Measurements from ENCODE around the gene TMTC3.

Gene TMTC3

DNA sequence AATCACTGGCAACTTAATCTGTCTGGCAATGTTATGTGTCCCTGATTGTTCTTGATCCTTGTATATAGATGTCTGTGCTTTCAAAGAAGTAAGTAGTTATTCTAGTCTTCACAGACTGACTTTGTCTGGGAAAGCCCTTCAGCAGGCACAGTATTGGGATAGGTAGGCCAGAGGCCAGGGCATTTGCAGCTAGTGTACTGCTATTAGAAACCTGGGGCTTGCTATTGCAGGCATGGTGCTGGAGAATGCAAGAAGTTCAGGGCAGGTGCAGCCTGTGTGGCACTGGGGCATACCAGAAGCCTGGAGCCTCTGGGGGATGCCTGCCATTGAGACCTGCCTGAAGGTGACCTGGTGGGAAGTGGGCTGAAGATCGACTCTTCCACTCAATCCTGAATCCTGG lies 96.3 kb downstream of the TMTC3 start:
- Histone ChIP-seq H3K4me1 (ENCODE audit: control insufficient read depth in 2 of 2, insufficient read depth in 2 of 2, low read length in 2 of 2) (no peaks in the 10 kb centered on the region), H3K4me3 (ENCODE audit: low read length in 2 of 2) (no peak overlapping the region), H3K9ac (ENCODE audit: low read depth in 1 of 2, low read length in 2 of 2) (no peak overlapping the region)

DNA sequence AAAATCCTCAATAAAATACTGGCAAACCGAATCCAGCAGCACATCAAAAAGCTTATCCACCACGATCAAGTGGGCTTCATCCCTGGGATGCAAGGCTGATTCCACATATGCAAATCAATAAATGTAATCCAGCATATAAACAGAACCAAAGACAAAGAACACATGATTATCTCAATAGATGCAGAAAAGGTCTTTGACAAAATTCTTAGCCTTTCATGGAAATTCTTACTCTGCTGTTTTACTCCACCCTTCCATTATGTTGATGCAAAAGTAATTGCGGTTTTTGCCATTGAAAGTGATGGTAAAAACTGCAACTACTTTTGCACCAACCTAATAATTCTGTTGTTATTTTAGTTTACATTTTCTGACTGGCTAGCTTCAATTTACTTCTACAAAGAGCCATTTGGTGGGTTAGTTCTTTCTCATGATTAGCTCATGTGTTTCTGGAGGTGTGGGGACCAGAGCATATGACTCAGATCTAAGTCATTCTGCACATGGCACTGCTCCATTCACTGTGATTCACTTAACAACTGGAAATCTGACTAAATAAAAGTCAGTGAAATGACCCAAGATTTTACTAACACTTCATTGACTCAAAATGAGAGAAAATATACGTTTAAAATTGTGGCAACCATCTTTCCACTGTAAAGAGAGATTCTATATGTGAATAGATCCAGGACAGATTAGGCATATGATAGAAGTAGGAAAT lies 99.9 kb downstream of the TMTC3 start:
- H3K9ac ChIP-seq (ENCODE audit: low read depth in 1 of 2, low read length in 2 of 2), result no peak overlapping the region
- H3K36me3 ChIP-seq (ENCODE audit: control insufficient read depth in 2 of 2, insufficient read depth in 2 of 2, low read length in 2 of 2), result no peaks in the 10 kb centered on the region
- no peaks in the 10 kb centered on the region for H3K4me1 ChIP-seq (ENCODE audit: control insufficient read depth in 2 of 2, insufficient read depth in 2 of 2, low read length in 2 of 2)
- H3K4me3 ChIP-seq (ENCODE audit: low read length in 2 of 2), result no peak overlapping the region
- no peak overlapping the region for H3K27ac ChIP-seq (ENCODE audit: low read depth in 2 of 2, low read length in 2 of 2)
- H3K27me3 ChIP-seq (ENCODE audit: control insufficient read depth in 2 of 2, insufficient read depth in 2 of 2, low read length in 2 of 2), result no peaks in the 10 kb centered on the region
- no peaks in the 10 kb centered on the region for H3K9me3 ChIP-seq (ENCODE audit: control insufficient read depth in 2 of 2, low read length in 2 of 2)

More for the DNA sequence above, 96.3 kb downstream of the TMTC3 start:
- Histone ChIP-seq H3K36me3 (ENCODE audit: control insufficient read depth in 2 of 2, insufficient read depth in 2 of 2, low read length in 2 of 2) (no peaks in the 10 kb centered on the region), H3K27me3 (ENCODE audit: control insufficient read depth in 2 of 2, insufficient read depth in 2 of 2, low read length in 2 of 2) (no peaks in the 10 kb centered on the region), H3K9me3 (ENCODE audit: control insufficient read depth in 2 of 2, low read length in 2 of 2) (no peaks in the 10 kb centered on the region), H3K27ac (ENCODE audit: low read depth in 2 of 2, low read length in 2 of 2) (no peak overlapping the region)

DNA sequence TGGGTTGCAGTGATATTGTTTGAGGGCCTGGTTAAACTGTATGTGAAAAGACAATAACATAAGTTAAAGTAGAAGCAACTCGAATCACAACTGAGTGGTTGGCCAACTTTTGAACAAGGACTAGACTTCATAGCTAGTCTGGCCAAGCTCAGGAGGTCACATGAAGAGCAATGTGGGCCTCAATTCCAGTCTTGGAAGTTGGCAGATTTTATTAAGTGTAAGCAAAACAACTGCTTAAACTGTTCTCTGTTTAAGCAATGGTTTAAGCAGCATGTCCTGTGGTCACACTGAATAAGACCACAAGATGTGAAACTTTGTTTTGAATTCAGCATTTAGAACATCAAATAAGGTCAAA lies 100.4 kb downstream of the TMTC3 start:
- Histone ChIP-seq H3K27ac (ENCODE audit: low read depth in 2 of 2, low read length in 2 of 2) (no peak overlapping the region), H3K36me3 (ENCODE audit: control insufficient read depth in 2 of 2, insufficient read depth in 2 of 2, low read length in 2 of 2) (no peaks in the 10 kb centered on the region), H3K4me3 (ENCODE audit: low read length in 2 of 2) (no peak overlapping the region), H3K9me3 (ENCODE audit: control insufficient read depth in 2 of 2, low read length in 2 of 2) (no peaks in the 10 kb centered on the region), H3K27me3 (ENCODE audit: control insufficient read depth in 2 of 2, insufficient read depth in 2 of 2, low read length in 2 of 2) (no peaks in the 10 kb centered on the region), H3K4me1 (ENCODE audit: control insufficient read depth in 2 of 2, insufficient read depth in 2 of 2, low read length in 2 of 2) (no peaks in the 10 kb centered on the region), H3K9ac (ENCODE audit: low read depth in 1 of 2, low read length in 2 of 2) (no peak overlapping the region)

DNA sequence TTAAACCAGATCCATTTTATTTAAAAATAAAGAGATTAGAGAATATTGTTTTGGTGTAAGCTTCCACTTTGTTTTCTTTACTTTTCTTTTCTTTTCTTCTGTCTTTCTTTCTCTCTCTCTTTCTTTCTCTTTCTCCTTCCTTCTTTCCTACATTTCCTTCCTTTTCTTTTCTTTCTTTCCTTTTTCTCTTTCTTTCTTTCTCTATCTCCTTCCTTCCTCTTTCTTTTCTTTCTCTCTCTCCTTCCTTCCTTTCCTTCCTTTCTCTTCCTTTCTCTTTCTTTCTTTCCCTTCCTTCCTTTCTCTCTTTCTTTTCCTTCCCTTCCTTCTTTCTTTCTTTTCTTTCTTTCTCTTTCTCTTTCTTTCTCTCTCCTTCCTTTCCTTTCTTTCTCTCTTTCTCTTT lies 100.8 kb downstream of the TMTC3 start:
- Histone ChIP-seq H3K9me3 (ENCODE audit: control insufficient read depth in 2 of 2, low read length in 2 of 2) (no peaks in the 10 kb centered on the region), H3K36me3 (ENCODE audit: control insufficient read depth in 2 of 2, insufficient read depth in 2 of 2, low read length in 2 of 2) (no peaks in the 10 kb centered on the region), H3K4me1 (ENCODE audit: control insufficient read depth in 2 of 2, insufficient read depth in 2 of 2, low read length in 2 of 2) (no peaks in the 10 kb centered on the region), H3K27me3 (ENCODE audit: control insufficient read depth in 2 of 2, insufficient read depth in 2 of 2, low read length in 2 of 2) (no peaks in the 10 kb centered on the region), H3K27ac (ENCODE audit: low read depth in 2 of 2, low read length in 2 of 2) (no peak overlapping the region), H3K4me3 (ENCODE audit: low read length in 2 of 2) (no peak overlapping the region), H3K9ac (ENCODE audit: low read depth in 1 of 2, low read length in 2 of 2) (no peak overlapping the region)

DNA sequence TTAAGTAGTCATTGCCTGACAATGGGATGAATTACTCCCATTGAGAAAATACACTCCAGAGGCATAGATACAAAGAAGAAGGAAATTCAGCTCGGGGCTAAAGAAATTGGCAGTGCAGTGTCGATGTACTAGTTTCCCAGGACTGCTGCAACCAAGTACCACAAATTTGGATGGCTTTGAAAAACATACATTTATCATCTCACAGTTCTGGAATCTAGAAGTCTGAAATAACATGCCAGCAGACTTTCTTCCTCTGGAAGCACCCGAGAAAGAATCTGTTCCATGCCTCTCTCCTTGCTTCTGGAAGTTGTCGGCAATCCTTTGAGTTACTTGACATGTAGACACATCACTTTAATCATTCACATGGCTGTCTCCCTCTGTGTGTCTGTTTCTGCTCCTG lies 101.9 kb downstream of the TMTC3 start:
- Histone ChIP-seq H3K4me1 (ENCODE audit: control insufficient read depth in 2 of 2, insufficient read depth in 2 of 2, low read length in 2 of 2) (no peaks in the 10 kb centered on the region), H3K36me3 (ENCODE audit: control insufficient read depth in 2 of 2, insufficient read depth in 2 of 2, low read length in 2 of 2) (no peaks in the 10 kb centered on the region), H3K9me3 (ENCODE audit: control insufficient read depth in 2 of 2, low read length in 2 of 2) (no peaks in the 10 kb centered on the region), H3K9ac (ENCODE audit: low read depth in 1 of 2, low read length in 2 of 2) (no peak overlapping the region), H3K27me3 (ENCODE audit: control insufficient read depth in 2 of 2, insufficient read depth in 2 of 2, low read length in 2 of 2) (no peaks in the 10 kb centered on the region), H3K4me3 (ENCODE audit: low read length in 2 of 2) (no peak overlapping the region), H3K27ac (ENCODE audit: low read depth in 2 of 2, low read length in 2 of 2) (no peak overlapping the region)

DNA sequence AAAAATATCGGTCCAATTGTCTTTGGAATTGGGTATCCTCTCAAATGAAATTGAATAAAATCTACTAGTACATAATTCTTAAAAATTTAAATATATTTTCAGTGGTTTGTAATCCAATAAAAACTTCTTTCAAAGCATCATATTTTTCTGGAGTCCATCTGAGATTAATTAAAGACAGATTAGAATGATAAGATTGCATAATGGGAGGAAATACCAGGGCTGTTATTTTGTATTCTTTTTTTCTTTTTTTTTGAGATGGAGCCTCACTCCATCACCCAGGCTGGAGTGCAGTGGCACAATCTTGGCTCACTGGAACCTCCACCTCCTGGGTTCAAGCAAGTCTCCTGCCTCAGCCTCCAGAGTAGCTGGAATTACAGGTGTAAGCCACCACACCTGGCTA lies 103.8 kb downstream of the TMTC3 start:
- no peaks in the 10 kb centered on the region for H3K27me3 ChIP-seq (ENCODE audit: control insufficient read depth in 2 of 2, insufficient read depth in 2 of 2, low read length in 2 of 2)
- no peak overlapping the region for H3K27ac ChIP-seq (ENCODE audit: low read depth in 2 of 2, low read length in 2 of 2)
- H3K4me1 ChIP-seq (ENCODE audit: control insufficient read depth in 2 of 2, insufficient read depth in 2 of 2, low read length in 2 of 2), result no peaks in the 10 kb centered on the region
- H3K4me3 ChIP-seq (ENCODE audit: low read length in 2 of 2), result no peak overlapping the region
- no peak overlapping the region for H3K9ac ChIP-seq (ENCODE audit: low read depth in 1 of 2, low read length in 2 of 2)
- H3K36me3 ChIP-seq (ENCODE audit: control insufficient read depth in 2 of 2, insufficient read depth in 2 of 2, low read length in 2 of 2), result no peaks in the 10 kb centered on the region
- no peaks in the 10 kb centered on the region for H3K9me3 ChIP-seq (ENCODE audit: control insufficient read depth in 2 of 2, low read length in 2 of 2)

- H3K27me3 ChIP-seq (ENCODE audit: control insufficient read depth in 2 of 2, insufficient read depth in 2 of 2, low read length in 2 of 2), result no peaks in the 10 kb centered on the region
- H3K4me1 ChIP-seq (ENCODE audit: control insufficient read depth in 2 of 2, insufficient read depth in 2 of 2, low read length in 2 of 2), result no peaks in the 10 kb centered on the region
- no peak overlapping the region for H3K27ac ChIP-seq (ENCODE audit: low read depth in 2 of 2, low read length in 2 of 2)
- no peaks in the 10 kb centered on the region for H3K9me3 ChIP-seq (ENCODE audit: control insufficient read depth in 2 of 2, low read length in 2 of 2)
- no peaks in the 10 kb centered on the region for H3K36me3 ChIP-seq (ENCODE audit: control insufficient read depth in 2 of 2, insufficient read depth in 2 of 2, low read length in 2 of 2)
- no peak overlapping the region for H3K9ac ChIP-seq (ENCODE audit: low read depth in 1 of 2, low read length in 2 of 2)
- H3K4me3 ChIP-seq (ENCODE audit: low read length in 2 of 2), result no peak overlapping the region
These were observed 105.1 kb downstream of the TMTC3 start for GRCh38 chr12:88247241-88247643.

DNA sequence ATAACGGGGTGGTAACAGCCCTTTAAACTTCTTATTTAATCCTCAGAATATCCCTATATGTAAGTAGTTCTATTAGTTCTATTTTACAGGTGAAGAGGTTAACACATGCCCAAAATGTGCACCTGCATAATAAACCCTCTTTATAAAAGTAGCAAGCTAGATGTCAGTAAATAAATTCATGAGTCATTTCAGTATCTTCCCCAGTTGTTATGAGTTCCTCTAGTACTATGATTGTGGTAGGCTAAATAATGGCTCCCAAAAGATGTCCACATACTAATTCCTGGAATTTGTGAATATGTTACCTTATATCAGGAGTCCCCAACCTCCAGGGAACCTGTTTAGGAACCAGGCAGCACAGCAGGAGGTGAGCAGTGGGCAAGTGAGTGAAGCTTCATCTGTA lies 106.5 kb downstream of the TMTC3 start:
- H3K4me1 ChIP-seq (ENCODE audit: control insufficient read depth in 2 of 2, insufficient read depth in 2 of 2, low read length in 2 of 2), result no peaks in the 10 kb centered on the region
- H3K27ac ChIP-seq (ENCODE audit: low read depth in 2 of 2, low read length in 2 of 2), result no peak overlapping the region
- no peaks in the 10 kb centered on the region for H3K27me3 ChIP-seq (ENCODE audit: control insufficient read depth in 2 of 2, insufficient read depth in 2 of 2, low read length in 2 of 2)
- no peaks in the 10 kb centered on the region for H3K9me3 ChIP-seq (ENCODE audit: control insufficient read depth in 2 of 2, low read length in 2 of 2)
- no peaks in the 10 kb centered on the region for H3K36me3 ChIP-seq (ENCODE audit: control insufficient read depth in 2 of 2, insufficient read depth in 2 of 2, low read length in 2 of 2)
- no peak overlapping the region for H3K9ac ChIP-seq (ENCODE audit: low read depth in 1 of 2, low read length in 2 of 2)
- no peak overlapping the region for H3K4me3 ChIP-seq (ENCODE audit: low read length in 2 of 2)

All from mucosa of rectum (tissue), 2 donors.